Measurements from ENCODE around the gene SSNA1. TPM values are rescaled to one million over a fixed set of nuclear protein-coding genes. Genes with fewer than 3 reads are reported as not detected.

Gene SSNA1
- total and polyA plus RNA-seq, 2 donors (not counting 1 experiment from before 2014, with no cell fraction given): 37.7 to 56.3 TPM

DNA sequence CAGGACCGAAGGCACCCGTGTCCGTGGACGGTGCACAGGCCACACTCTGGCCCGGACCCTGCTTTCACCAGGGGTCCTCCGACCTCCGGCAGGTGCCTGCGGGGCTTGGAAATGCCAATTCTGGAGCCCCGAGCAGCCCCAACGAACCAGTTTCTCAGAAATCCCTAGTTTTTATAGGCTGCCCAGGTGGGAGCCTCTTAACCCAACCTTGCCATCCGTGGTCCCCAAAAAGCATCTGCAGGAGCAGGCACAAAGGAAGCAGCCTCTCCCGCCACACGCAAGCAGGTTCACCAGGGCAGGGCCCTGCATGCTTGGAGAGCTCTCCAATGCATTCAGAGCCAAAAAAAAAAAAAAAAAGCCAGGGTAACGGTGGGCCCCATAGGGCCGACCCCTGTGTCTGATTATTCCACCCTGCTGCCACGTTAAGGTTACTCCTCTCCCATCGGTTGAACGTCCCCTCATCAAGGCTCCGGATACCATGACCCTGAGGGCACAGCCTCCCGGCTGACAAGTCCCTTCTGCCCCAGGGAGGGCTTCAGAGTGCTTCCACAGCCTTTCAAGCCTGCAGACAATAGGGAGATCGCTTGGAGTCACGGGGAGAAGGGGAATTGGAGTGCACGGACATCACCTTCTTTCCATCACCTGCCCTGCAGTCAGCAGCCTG lies 12.9 kb downstream of the SSNA1 start:
- no peak for DNase-seq (ENCODE audit: low read depth in 2 of 2)
- Histone ChIP-seq H3K4me1 (ENCODE audit: control insufficient read depth, extremely low read depth, insufficient read depth, low read length) (peaks cover 18% of the 10 kb centered on the region), H3K4me3 (replicated peaks in 1 of 4; ENCODE audit: control extremely low read depth in 1 of 4, insufficient read depth in 1 of 4, low read depth in 3 of 4, low read length in 4 of 4) (peak overlapping the region; percentile 47 to 72 (median 60)), H3K79me2 (ENCODE audit: control insufficient read depth, insufficient read depth, low read length) (peaks cover 35% of the 10 kb centered on the region), H3K36me3 (ENCODE audit: control insufficient read depth, insufficient read depth, low read length) (no peaks in the 10 kb centered on the region), H3K9me3 (ENCODE audit: control insufficient read depth, insufficient read depth, low read depth, low read length) (no peaks in the 10 kb centered on the region), H3K27ac (ENCODE audit: insufficient read depth, low read length) (peak overlapping the region; percentile 24), H3K9ac (ENCODE audit: insufficient read depth, low read length) (peak overlapping the region; percentile 61), H4K20me1 (ENCODE audit: control insufficient read depth, extremely low read depth, insufficient read depth, low read length) (no peaks in the 10 kb centered on the region), H3K4me2 (ENCODE audit: extremely low read depth, insufficient read depth, low read length) (peak overlapping the region; percentile 20), H2AFZ (ENCODE audit: low read length) (no peak overlapping the region), H3K27me3 (ENCODE audit: control insufficient read depth, insufficient read depth, low read length) (no peaks in the 10 kb centered on the region)
- TF ChIP-seq, protein P1, sequence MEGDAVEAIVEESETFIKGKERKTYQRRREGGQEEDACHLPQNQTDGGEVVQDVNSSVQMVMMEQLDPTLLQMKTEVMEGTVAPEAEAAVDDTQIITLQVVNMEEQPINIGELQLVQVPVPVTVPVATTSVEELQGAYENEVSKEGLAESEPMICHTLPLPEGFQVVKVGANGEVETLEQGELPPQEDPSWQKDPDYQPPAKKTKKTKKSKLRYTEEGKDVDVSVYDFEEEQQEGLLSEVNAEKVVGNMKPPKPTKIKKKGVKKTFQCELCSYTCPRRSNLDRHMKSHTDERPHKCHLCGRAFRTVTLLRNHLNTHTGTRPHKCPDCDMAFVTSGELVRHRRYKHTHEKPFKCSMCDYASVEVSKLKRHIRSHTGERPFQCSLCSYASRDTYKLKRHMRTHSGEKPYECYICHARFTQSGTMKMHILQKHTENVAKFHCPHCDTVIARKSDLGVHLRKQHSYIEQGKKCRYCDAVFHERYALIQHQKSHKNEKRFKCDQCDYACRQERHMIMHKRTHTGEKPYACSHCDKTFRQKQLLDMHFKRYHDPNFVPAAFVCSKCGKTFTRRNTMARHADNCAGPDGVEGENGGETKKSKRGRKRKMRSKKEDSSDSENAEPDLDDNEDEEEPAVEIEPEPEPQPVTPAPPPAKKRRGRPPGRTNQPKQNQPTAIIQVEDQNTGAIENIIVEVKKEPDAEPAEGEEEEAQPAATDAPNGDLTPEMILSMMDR (conservative IDR thresholded peaks at IDR 0.05 in 1 of 2, IDR thresholded peaks at IDR 0.05 in 1 of 2; ENCODE audit: low read depth in 1 of 2, low read length in 2 of 2): no peak
- no peak for TF ChIP-seq EZH2 (IDR thresholded peaks at IDR 0.05; ENCODE audit: low read length, missing control alignments)

DNA sequence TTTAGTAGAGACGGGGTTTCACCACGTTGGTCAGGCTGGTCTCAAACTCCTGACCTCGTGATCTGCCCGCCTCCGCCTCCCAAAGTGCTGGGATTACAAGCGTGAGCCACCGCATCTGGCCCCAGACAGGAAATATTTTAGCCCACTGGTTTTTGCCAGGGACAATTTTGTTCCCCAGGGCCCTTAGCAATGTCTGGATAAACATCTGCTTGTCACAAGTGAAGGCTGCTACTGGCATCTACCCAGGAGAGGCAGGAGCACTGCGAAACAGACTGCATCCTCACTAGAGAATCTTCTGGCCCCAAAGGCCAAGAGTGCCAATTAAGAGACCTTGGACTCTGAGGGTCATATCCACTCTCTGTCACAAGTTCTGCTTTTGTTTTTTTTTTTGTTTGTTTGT lies 14.5 kb downstream of the SSNA1 start:
- Histone ChIP-seq H3K27ac (ENCODE audit: insufficient read depth, low read length) (no peak overlapping the region), H3K79me2 (ENCODE audit: control insufficient read depth, insufficient read depth, low read length) (peaks cover 48% of the 10 kb centered on the region), H2AFZ (ENCODE audit: low read length) (no peak overlapping the region), H3K4me2 (ENCODE audit: extremely low read depth, insufficient read depth, low read length) (no peak overlapping the region), H4K20me1 (ENCODE audit: control insufficient read depth, extremely low read depth, insufficient read depth, low read length) (no peaks in the 10 kb centered on the region), H3K4me3 (replicated peaks in 1 of 4; ENCODE audit: control extremely low read depth in 1 of 4, insufficient read depth in 1 of 4, low read depth in 3 of 4, low read length in 4 of 4) (no peak overlapping the region), H3K9me3 (ENCODE audit: control insufficient read depth, insufficient read depth, low read depth, low read length) (no peaks in the 10 kb centered on the region), H3K27me3 (ENCODE audit: control insufficient read depth, insufficient read depth, low read length) (no peaks in the 10 kb centered on the region), H3K4me1 (ENCODE audit: control insufficient read depth, extremely low read depth, insufficient read depth, low read length) (peaks cover 21% of the 10 kb centered on the region), H3K36me3 (ENCODE audit: control insufficient read depth, insufficient read depth, low read length) (no peaks in the 10 kb centered on the region), H3K9ac (ENCODE audit: insufficient read depth, low read length) (no peak overlapping the region)
- DNase-seq (ENCODE audit: low read depth in 2 of 2): no peak
- TF ChIP-seq EZH2 (IDR thresholded peaks at IDR 0.05; ENCODE audit: low read length, missing control alignments): no peak
- TF ChIP-seq, protein P1 (conservative IDR thresholded peaks at IDR 0.05 in 1 of 2, IDR thresholded peaks at IDR 0.05 in 1 of 2; ENCODE audit: low read depth in 1 of 2, low read length in 2 of 2): no peak

DNA sequence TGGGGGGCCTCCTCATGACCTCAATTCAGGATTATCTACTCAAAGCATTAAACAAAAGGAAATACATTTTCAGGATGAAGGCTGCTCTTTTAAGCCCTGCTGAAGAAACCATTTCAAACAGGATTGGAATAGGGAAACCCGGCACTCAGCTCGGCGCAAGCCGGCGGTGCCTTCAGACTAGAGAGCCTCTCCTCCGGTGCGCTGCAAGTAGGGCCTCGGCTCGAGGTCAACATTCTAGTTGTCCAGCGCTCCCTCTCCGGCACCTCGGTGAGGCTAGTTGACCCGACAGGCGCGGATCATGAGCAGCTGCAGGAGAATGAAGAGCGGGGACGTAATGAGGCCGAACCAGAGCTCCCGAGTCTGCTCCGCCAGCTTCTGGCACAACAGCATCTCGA lies 16.3 kb downstream of the SSNA1 start:
- Histone ChIP-seq H3K27me3 (ENCODE audit: control insufficient read depth, insufficient read depth, low read length) (no peaks in the 10 kb centered on the region), H3K79me2 (ENCODE audit: control insufficient read depth, insufficient read depth, low read length) (peaks cover 48% of the 10 kb centered on the region), H3K36me3 (ENCODE audit: control insufficient read depth, insufficient read depth, low read length) (no peaks in the 10 kb centered on the region), H4K20me1 (ENCODE audit: control insufficient read depth, extremely low read depth, insufficient read depth, low read length) (no peaks in the 10 kb centered on the region), H3K9ac (ENCODE audit: insufficient read depth, low read length) (peak overlapping the region; percentile 93), H3K9me3 (ENCODE audit: control insufficient read depth, insufficient read depth, low read depth, low read length) (no peaks in the 10 kb centered on the region), H3K4me3 (replicated peaks in 1 of 4; ENCODE audit: control extremely low read depth in 1 of 4, insufficient read depth in 1 of 4, low read depth in 3 of 4, low read length in 4 of 4) (peak overlapping the region; percentile 84 to 99 (median 97)), H3K4me1 (ENCODE audit: control insufficient read depth, extremely low read depth, insufficient read depth, low read length) (peaks cover 20% of the 10 kb centered on the region), H3K4me2 (ENCODE audit: extremely low read depth, insufficient read depth, low read length) (peak overlapping the region; percentile 89), H2AFZ (ENCODE audit: low read length) (peak overlapping the region; percentile 71), H3K27ac (ENCODE audit: insufficient read depth, low read length) (peak overlapping the region; percentile 82)
- DNase-seq (ENCODE audit: low read depth in 2 of 2): no peak
- TF ChIP-seq, protein P1 (conservative IDR thresholded peaks at IDR 0.05 in 1 of 2, IDR thresholded peaks at IDR 0.05 in 1 of 2; ENCODE audit: low read depth in 1 of 2, low read length in 2 of 2): no peak
- no peak for TF ChIP-seq EZH2 (IDR thresholded peaks at IDR 0.05; ENCODE audit: low read length, missing control alignments)

Measured in fibroblast of lung (primary cell).